ENCODE data around the gene OR4D1.
"Not testable (repeated sequence)": the region's sequence is repeated elsewhere in the genome, so short reads cannot be mapped to it uniquely, and the experiment has no call there.

Gene OR4D1

GRCh38 chr17:58147930-58148434 is at the start of gene OR4D1:
TSS of gene OR4D1 (plus strand) at chr17:58148384. CDS start at chr17:58155154, 6,770 bp downstream.
- no peak for DNase-seq (ENCODE audit: low read depth in 3 of 3)

GRCh38 chr17:58100506-58100905 is 47.7 kb upstream of the OR4D1 start:
- no peak for DNase-seq (ENCODE audit: low read depth in 3 of 3)

GRCh38 chr17:58101898-58102297 is 46.3 kb upstream of the OR4D1 start:
- not testable (repeated sequence) for DNase-seq (ENCODE audit: low read depth in 3 of 3)

GRCh38 chr17:58105093-58105492 is 43.1 kb upstream of the OR4D1 start:
- no peak for DNase-seq (ENCODE audit: low read depth in 3 of 3)

GRCh38 chr17:58107306-58107705 is 40.9 kb upstream of the OR4D1 start:
- no peak for DNase-seq (ENCODE audit: low read depth in 3 of 3)

GRCh38 chr17:58109197-58109596 is 39.0 kb upstream of the OR4D1 start:
- DNase-seq (ENCODE audit: low read depth in 3 of 3): no peak

- no peak for DNase-seq (ENCODE audit: low read depth in 3 of 3)
Measured at GRCh38 chr17:58110012-58110411, 38.2 kb upstream of the OR4D1 start.

- DNase-seq (ENCODE audit: low read depth in 3 of 3): no peak
Measured at GRCh38 chr17:58111676-58112075, 36.5 kb upstream of the OR4D1 start.

- DNase-seq (ENCODE audit: low read depth in 3 of 3): peak; percentile 74 to 81 (median 76)
Measured at GRCh38 chr17:58112970-58113631, 35.1 kb upstream of the OR4D1 start.

- DNase-seq (ENCODE audit: low read depth in 3 of 3): no peak
Measured at GRCh38 chr17:58113947-58114346, 34.2 kb upstream of the OR4D1 start.

GRCh38 chr17:58117382-58117781 is 30.8 kb upstream of the OR4D1 start:
- DNase-seq (ENCODE audit: low read depth in 3 of 3): no peak

- DNase-seq (ENCODE audit: low read depth in 3 of 3): no peak
Measured at GRCh38 chr17:58119491-58119890, 28.7 kb upstream of the OR4D1 start.

- DNase-seq (ENCODE audit: low read depth in 3 of 3): peak in 1 of 3 experiments; percentile 3
Measured at GRCh38 chr17:58120195-58120822, 27.9 kb upstream of the OR4D1 start.

- DNase-seq (ENCODE audit: low read depth in 3 of 3): peak in 1 of 3 experiments; percentile 26
Measured at GRCh38 chr17:58121925-58122324, 26.3 kb upstream of the OR4D1 start.

GRCh38 chr17:58127846-58128245 is 20.3 kb upstream of the OR4D1 start:
- no peak for DNase-seq (ENCODE audit: low read depth in 3 of 3)

GRCh38 chr17:58132697-58133096 is 15.5 kb upstream of the OR4D1 start:
- DNase-seq (ENCODE audit: low read depth in 3 of 3): not testable (repeated sequence)

GRCh38 chr17:58136669-58137279 is 11.4 kb upstream of the OR4D1 start:
- no peak for DNase-seq (ENCODE audit: low read depth in 3 of 3)

- DNase-seq (ENCODE audit: low read depth in 3 of 3): no peak
Measured at GRCh38 chr17:58141505-58141904, 6.7 kb upstream of the OR4D1 start.

GRCh38 chr17:58143335-58143734 is 4.8 kb upstream of the OR4D1 start:
- not testable (repeated sequence) for DNase-seq (ENCODE audit: low read depth in 3 of 3)

- DNase-seq (ENCODE audit: low read depth in 3 of 3): no peak
Measured at GRCh38 chr17:58144801-58145200, 3.4 kb upstream of the OR4D1 start.

- DNase-seq (ENCODE audit: low read depth in 3 of 3): no peak
Measured at GRCh38 chr17:58148609-58149008, 425 bp downstream of the OR4D1 start.

GRCh38 chr17:58150394-58150793 is 2.2 kb downstream of the OR4D1 start:
- DNase-seq (ENCODE audit: low read depth in 3 of 3): no peak

- peak in 2 of 3 experiments; percentile 11 to 26 for DNase-seq (ENCODE audit: low read depth in 3 of 3)
Measured at GRCh38 chr17:58153046-58153445, 4.9 kb downstream of the OR4D1 start.

All from stimulated activated CD4-positive, alpha-beta T cell treated with anti-CD3 and anti-CD28 coated beads, TNF-alpha, amount 100 ng/mL, for 4 hours (primary cell).